ENCODE measurements around the gene SYNGR3.

SYNGR3 gene

GRCh38 chr16:1992704-1993317 is 3.0 kb downstream of the SYNGR3 start:
- DNase-seq: no peak

- no peak for DNase-seq
These were observed 4.0 kb downstream of the SYNGR3 start for GRCh38 chr16:1993731-1994131.

GRCh38 chr16:1997494-1998359 is 8.0 kb downstream of the SYNGR3 start:
- no peak for DNase-seq

GRCh38 chr16:1998360-1998835 is 8.6 kb downstream of the SYNGR3 start:
- DNase-seq: no peak

GRCh38 chr16:1998852-1999801 is 9.4 kb downstream of the SYNGR3 start:
- no peak for DNase-seq

GRCh38 chr16:1999866-2000514 is 10.2 kb downstream of the SYNGR3 start:
- DNase-seq: no peak

GRCh38 chr16:2001035-2001434 is 11.3 kb downstream of the SYNGR3 start:
- no peak for DNase-seq

GRCh38 chr16:2001456-2002355 is 11.9 kb downstream of the SYNGR3 start:
- DNase-seq: no peak

GRCh38 chr16:2002406-2003230 is 12.8 kb downstream of the SYNGR3 start:
- no peak for DNase-seq

GRCh38 chr16:2003231-2003826 is 13.6 kb downstream of the SYNGR3 start:
- DNase-seq: no peak

GRCh38 chr16:2003827-2004641 is 14.3 kb downstream of the SYNGR3 start:
- peak; percentile 94 for DNase-seq

- DNase-seq: no peak
These were observed 15.2 kb downstream of the SYNGR3 start for GRCh38 chr16:2004795-2005517.

GRCh38 chr16:2005646-2006045 is 15.9 kb downstream of the SYNGR3 start:
- no peak for DNase-seq

- DNase-seq: no peak
These were observed 16.5 kb downstream of the SYNGR3 start for GRCh38 chr16:2006317-2006716.

GRCh38 chr16:2007081-2007836 is 17.5 kb downstream of the SYNGR3 start:
- no peak for DNase-seq

GRCh38 chr16:2008009-2008526 is 18.3 kb downstream of the SYNGR3 start:
- no peak for DNase-seq

GRCh38 chr16:2008631-2009163 is 18.9 kb downstream of the SYNGR3 start:
- DNase-seq: no peak

All from NCI-H345 (cell line).